Keratinocyte (primary cell): ENCODE data around the gene MICAL3.

Experiments used
- CTCF ChIP-seq, 3 experiments: IDR thresholded peaks in 1 of 3; conservative IDR thresholded peaks in 1 of 3; optimal IDR thresholded peaks in 1 of 3; 2 replicates in 2 of 3; 3 replicates in 1 of 3; pipeline versions ENCODE3 to v1.5.1; 2011; ENCODE audit warnings: low read length in 3 of 3, mild to moderate bottlenecking in 3 of 3, moderate library complexity in 2 of 3, control low read depth in 1 of 3, inconsistent platforms in 1 of 3; ENCODE audit not compliant: insufficient read depth in 2 of 3; ENCODE audit errors: extremely low read depth in 1 of 3
- EZH2 ChIP-seq: IDR thresholded peaks from one replicate; pipeline ENCODE4 v1.6.1; 2012; ENCODE audit warnings: inconsistent platforms, mild to moderate bottlenecking, low read length, moderate library complexity

DNA sequence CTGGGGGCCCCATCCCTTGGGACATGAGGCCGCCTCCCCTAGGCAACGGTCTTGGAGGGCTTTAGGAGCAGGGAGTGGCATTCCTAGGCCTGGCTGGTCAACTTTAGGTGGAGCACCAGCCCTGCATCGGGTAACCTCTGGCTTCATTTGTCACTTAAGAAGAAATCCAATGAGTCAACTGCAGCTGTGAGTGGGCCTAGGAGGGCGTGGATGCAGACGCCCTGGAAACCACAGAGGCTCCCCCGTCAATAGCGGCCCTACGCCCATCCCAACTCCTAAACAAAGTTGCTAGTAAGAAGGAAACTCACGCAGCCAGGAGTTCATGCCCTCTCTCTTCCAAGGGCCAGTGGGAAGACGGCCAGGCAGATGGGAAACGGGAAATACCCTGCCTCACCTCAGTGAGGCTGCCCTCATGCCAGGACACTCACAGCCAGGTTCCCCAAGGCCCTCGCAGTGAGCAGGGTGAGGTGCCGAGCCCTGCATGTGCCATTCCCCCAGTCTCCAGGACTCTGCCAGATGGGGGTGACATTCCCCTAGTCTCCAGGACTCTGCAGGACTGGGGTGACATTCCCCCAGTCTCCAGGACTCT lies 270.9 kb downstream of the MICAL3 start:
- no peak for TF ChIP-seq EZH2
- no peak for TF ChIP-seq CTCF (optimal IDR thresholded peaks at IDR 0.05 in 1 of 3, IDR thresholded peaks at IDR 0.05 in 1 of 3, conservative IDR thresholded peaks at IDR 0.05 in 1 of 3; ENCODE audit: extremely low read depth in 1 of 3, insufficient read depth in 2 of 3, low read length in 3 of 3)
